NCI-H2227 (cell line): Measurements from ENCODE around the gene LIMCH1.
"Not testable (repeated sequence)": the region's sequence is repeated elsewhere in the genome, so short reads cannot be mapped to it uniquely, and the experiment has no call there.

Experiments used
- DNase-seq: peaks from one replicate; lab custom pipeline; 2025; ENCODE audit not compliant: unreplicated experiment; lab: John Stamatoyannopoulos, UW

Gene LIMCH1

DNA sequence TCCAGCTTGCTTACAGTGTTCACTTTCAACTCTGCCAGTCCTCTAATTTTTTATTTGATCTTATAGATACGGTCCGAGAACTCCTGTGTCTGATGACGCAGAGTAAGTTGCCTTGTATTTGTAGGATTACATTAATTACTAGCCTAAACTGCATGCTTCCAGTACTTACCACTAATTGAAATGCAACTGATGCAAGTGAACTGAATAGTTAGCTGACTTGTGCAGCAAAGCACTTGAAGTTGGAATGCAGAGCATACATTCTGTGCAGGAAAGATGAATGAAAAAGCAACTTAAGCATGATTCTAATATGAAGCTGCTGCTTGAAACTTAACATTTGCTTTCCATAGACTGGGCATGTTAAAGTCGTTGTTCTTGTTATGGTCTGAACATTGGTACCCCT is 100.9 kb downstream of the LIMCH1 start:
- no peak for DNase-seq

GRCh38 chr4:41639291-41639690 is 101.3 kb downstream of the LIMCH1 start:
- no peak for DNase-seq

GRCh38 chr4:41640906-41641305 is 102.9 kb downstream of the LIMCH1 start:
- DNase-seq = no peak

DNA sequence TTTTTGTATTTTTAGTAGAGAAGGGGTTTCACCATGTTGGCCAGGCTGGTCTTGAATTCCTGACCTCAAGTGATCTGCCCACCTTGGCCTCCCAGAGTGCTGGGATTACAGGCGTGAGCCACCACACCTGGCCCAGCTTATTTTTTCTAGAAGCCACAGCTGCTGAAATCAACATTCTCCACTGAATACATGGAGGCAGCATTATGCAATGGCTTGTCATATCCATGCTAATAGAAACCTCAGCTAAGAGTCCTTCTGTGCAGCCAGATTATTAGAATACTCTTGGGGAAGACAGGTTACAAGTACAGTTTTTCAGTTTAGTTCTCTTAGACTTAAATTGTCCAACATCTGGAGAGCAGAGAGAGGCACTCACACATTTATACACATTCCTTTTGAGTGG is 104.8 kb downstream of the LIMCH1 start:
- DNase-seq = not testable (repeated sequence)

- no peak for DNase-seq
These were observed 105.4 kb downstream of the LIMCH1 start for GRCh38 chr4:41643331-41643730.

DNA sequence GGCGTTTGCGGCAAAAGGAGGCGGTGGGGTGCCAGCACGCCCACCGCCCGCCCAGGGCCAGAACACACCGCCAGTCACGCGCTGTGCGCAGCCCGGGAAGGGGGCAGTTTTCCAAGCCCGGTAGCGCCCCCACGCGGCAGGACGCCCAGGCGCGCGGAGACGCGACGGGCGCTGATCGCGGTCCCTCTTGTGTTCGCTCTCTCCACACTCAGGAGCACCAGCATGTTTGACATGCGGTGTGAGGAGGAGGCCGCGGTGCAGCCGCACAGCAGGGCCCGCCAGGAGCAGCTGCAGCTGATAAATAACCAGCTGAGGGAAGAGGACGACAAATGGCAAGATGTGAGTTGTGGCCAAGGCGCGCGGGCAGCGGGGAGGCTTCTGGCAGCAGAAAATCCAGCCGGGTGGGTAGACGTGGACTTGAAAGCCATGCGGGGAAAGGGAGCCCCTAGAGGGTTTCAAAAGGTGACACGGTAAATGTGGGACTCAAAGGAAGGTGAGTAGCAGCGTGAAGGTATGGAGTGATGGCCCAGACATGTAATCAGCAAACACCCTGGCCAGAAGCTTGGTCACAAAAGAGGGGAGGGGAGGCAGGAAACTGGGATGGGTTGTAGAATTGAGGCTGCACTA is 106.4 kb downstream of the LIMCH1 start:
- DNase-seq = peak; percentile 87

DNA sequence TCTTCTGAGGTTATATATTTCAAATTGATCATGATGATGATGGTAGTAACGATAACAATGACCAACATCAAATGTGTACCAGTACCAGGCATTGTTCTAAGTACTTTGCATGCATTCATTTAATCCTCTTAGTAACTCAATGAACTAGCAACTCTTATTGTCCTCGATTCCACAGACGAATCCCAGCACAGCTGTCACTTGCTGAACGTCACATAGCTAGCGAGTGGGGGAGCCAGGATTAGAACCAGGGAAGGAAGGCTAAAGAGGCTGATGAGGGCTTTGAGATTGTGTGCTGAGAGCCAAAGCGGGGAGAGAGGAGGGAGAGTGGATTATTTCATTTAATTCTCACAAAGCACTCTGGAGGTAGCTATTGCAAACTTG is 106.9 kb downstream of the LIMCH1 start:
- no peak for DNase-seq

DNA sequence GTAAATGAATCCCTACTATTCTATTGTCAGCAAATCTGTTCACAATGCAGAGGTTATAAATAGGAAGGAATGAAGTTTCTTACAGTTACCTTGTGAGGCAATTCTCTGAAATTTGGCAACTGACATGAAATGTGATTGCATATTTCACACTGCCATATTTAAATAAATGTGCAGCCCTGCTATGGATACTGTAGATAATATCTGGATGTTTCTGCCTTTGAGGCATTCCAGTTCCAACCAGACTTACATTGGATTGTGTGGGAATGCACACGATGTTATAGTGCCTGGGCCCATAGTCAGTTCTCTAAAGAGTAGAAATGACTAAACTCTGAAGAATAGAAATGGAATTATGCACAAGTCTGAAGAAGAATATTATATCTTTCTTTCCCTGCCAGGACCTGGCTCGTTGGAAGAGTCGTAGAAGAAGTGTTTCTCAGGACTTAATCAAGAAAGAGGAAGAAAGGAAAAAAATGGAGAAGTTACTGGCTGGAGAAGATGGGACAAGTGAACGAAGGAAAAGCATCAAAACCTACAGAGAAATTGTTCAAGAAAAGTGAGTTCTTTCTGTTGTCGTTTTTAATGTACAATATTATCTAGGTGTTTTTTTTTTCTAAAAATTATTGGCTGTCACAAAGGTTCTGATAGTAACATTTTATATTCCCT is 107.9 kb downstream of the LIMCH1 start:
- no peak for DNase-seq

DNA sequence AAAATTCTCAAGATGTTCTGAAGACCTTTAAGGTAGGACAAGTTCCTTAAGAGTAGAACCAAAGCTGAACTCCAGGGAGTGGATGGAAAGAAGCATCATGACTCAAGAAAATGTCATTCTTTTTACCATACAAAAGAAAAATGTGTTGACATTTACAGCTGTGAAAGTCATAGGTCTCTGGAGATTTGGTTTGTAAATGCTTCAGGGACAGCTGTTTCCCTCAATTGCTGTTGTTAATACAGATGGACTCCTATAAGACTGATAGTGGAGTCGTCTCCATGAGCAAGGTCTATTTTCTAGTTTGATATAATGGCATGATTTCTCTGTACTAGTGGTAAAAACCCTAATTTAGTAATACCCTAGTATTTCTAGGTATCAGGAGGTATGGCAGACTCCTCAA is 108.9 kb downstream of the LIMCH1 start:
- DNase-seq = no peak

DNA sequence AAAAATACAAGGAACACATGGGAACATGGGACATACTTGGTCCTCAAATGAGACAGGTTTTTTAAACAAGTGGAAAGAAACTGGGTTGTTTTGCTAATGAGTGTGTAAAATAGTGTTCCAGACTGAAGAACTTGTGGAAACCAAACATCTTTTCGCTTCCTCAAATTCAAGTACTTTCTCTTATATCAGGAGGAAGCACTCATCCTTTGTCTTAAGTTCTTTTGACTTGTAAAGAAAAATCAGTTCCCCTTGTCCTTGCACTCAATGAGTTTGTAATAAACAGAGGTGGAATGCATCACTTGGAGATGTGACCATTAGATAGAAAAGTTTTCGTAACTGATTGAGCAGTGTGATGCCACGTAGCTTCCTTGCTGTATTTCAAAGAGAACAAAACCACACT is 109.4 kb downstream of the LIMCH1 start:
- DNase-seq = no peak

- DNase-seq = not testable (repeated sequence)
These were observed 113.2 kb downstream of the LIMCH1 start for GRCh38 chr4:41651150-41651549.

DNA sequence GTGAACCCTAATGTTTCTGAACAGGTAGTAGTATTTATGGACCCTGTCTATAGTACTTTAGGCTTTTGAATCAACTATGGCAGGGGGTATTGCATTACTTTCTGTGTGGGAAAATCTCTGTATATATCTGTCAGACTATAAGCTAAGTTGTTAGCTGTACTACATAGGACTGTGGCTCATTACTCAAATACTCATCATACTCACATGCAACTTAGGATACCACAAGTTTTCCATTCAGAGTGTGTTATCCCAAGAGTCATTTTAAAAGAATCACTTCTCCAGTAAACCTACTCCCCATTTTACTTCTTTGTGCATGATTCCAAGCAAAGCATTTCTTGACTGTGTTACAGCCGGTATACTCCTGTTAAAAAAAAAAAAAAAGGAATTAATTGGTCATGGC is 115.0 kb downstream of the LIMCH1 start:
- DNase-seq = no peak

DNA sequence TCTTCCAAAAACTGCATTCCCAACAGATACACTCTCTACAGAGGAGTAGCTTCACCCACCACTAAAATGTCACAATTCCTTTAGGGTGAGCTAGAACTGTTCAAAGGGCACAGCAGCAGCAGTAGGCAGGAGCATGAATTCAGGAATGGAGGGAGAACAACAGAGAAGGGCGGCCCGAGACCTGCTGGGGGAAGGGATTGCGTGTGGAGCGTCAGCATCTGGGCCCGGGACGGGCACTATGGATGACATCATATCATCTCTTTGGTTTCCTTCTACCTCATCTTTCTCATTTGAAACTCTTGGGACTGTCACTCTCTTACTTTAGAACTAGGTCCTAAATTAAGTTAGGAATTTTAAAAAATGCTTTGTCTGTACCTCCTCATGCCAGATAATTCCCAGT is 115.6 kb downstream of the LIMCH1 start:
- DNase-seq = no peak

DNA sequence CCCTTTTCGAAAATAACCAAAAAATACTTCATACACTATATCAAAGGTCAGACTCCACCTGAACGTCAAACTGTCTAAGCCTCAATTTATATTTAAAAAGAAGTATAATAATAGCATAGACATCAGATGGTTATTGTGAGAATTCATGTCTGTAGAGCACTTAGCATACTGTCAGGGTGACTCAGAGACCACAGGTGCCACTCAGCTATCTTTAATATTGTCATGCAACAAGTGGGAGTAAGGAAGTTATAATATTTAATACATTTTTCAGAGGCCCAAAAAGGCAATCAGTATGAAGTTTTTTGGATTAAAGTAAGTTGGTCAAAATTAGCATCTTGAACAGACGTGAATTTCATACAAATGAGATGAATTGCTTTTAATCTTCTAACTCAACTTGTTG is 117.2 kb downstream of the LIMCH1 start:
- no peak for DNase-seq

DNA sequence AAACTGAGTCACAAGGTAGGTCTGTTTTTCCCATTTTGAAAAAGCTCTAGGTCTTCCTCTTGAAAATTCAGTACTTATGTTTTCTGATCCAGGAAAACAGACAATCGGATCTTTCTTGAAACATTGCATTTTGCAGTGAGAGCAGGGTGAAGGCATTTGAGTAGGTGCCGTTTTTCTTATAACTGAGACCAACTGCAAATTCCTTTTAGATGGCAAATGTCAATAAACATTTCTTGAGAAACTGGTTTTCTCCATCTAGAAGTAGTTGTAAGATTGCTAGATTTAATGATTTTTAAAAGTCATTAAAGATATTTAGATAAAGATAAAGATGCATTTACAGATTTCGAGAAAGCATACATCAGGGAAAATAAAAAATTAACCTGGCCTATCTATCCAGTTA is 118.1 kb downstream of the LIMCH1 start:
- no peak for DNase-seq

GRCh38 chr4:41656572-41657520 is 118.9 kb downstream of the LIMCH1 start:
- DNase-seq = no peak

DNA sequence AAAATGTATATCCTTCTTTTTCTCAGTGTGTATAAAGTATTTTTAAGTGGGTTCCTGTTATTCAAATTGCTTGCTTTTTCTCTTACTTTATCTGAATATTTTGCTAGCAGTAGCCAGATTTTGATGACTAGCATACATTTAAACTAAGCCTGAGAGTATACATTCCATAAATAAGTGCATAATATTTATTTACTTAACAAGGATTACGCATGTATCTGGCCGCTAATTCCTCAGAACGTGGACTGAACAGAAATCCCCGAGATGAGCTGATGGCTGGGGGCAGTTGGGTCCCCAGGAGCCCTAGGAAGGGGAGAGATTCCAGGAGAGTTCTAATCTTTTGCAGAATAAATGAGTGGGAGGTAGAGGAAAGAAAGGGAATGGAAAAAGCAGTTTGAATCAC is 119.6 kb downstream of the LIMCH1 start:
- no peak for DNase-seq

- no peak for DNase-seq
These were observed 120.2 kb downstream of the LIMCH1 start for GRCh38 chr4:41658163-41658562.

GRCh38 chr4:41660352-41660751 is 122.4 kb downstream of the LIMCH1 start:
- DNase-seq = no peak

- DNase-seq = peak; percentile 52
These were observed 123.6 kb downstream of the LIMCH1 start for GRCh38 chr4:41661442-41662076.

DNA sequence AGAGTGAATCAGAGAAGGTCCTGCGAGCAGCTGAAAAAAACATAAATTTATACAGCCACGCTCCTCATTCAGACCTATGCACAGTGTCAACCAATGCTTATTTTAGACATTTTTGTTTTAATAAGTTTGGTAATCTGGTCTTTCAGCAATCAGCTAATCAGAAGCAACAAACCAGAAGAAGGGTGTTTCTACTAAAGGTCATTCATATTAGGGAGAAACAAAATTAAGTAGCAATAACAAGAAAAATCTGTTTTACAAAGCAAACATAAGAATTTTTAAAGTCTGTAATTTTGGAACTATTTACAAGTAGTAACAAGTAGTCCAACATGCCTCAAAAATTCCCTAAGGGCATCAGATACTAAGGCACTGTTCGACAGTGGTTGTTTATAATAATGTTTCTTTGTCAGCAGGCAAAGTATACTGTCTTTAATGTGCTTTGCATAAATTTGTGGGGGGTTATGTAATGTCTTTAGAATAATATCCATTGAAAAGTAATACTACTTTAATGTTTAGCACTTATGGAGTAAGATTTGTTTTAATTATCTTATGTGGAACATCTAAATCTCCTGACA is 127.8 kb downstream of the LIMCH1 start:
- no peak for DNase-seq
